Adipocyte (in vitro differentiated cells): Measurements from ENCODE around the gene DGKG.

Experiments used
- DNase-seq: peaks from one replicate; pipeline ENCODE4 v3.0.0-alpha.2; 2015; ENCODE audit warnings: low read depth
- H3K27me3 ChIP-seq: replicated peaks from 2 replicates; pipeline ENCODE4 v1.7.0; 2013; ENCODE audit warnings: mild to moderate bottlenecking, low read length, moderate library complexity; ENCODE audit not compliant: control insufficient read depth, insufficient read depth
- H3K36me3 ChIP-seq: 2 replicates; pipeline ENCODE4 v1.7.0; 2013; ENCODE audit warnings: low read length, mild to moderate bottlenecking, moderate library complexity; ENCODE audit not compliant: control insufficient read depth, insufficient read depth, severe bottlenecking
- H3K4me1 ChIP-seq: 2 replicates; pipeline ENCODE4 v1.7.0; 2013; ENCODE audit warnings: mild to moderate bottlenecking, low read length, moderate library complexity; ENCODE audit not compliant: control insufficient read depth, insufficient read depth
- H3K4me3 ChIP-seq: 2 replicates; pipeline ENCODE4 v1.7.0; 2013; ENCODE audit warnings: mild to moderate bottlenecking, low read length, moderate library complexity
- H3K9ac ChIP-seq: 2 replicates; pipeline ENCODE4 v1.7.0; 2013; ENCODE audit warnings: mild to moderate bottlenecking, low read length, moderate library complexity
- H3K9me3 ChIP-seq: 2 replicates; pipeline ENCODE4 v1.7.0; 2013; ENCODE audit warnings: mild to moderate bottlenecking, low read length, moderate library complexity; ENCODE audit not compliant: control insufficient read depth

Gene DGKG

DNA sequence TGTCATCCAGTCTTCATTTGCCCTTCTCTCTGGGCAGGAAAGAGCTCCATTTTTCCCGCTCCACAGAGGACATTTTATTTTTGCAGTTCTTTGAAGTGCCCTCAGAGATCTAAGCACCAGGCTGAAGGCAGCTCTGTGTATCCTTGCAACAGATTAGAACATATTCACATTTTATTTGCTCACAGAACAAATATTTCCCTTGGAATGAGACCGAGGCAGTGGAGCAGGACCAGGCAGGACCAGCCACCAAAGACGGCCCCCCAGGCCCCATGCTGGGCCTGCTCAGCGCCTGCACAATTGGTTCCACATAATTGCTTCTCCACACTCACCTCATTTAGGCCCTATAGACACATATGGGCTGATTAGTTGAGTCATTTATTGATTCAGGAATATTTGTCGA is 237.4 kb downstream of the DGKG start:
- peaks cover 3% of the 10 kb centered on the region for H3K27me3 ChIP-seq
- H3K4me1 ChIP-seq: no peaks in the 10 kb centered on the region
- no peaks in the 10 kb centered on the region for H3K36me3 ChIP-seq
- no peak for DNase-seq
- no peaks in the 10 kb centered on the region for H3K9me3 ChIP-seq
- H3K4me3 ChIP-seq: no peak overlapping the region
- H3K9ac ChIP-seq: no peak overlapping the region

DNA sequence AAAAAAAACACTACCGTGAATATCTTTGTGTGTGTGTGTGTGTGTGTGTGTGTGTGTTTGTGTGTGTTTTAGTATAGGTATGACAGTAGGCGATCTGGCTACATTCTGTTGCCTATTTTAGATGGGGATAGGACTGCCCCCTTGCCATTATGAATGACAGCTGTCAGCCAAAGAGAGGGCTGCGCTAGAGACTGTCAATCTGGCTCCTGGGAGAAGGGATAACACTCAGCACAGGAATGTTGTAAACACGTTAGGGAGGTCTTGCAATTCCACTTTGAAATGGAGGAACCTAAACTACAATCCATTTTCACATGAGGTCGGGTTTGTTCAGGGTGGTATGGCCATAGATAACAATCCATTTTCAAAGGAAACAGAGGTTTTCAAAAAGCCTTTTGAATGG is 239.0 kb downstream of the DGKG start:
- no peak for DNase-seq
- H3K9me3 ChIP-seq: no peaks in the 10 kb centered on the region
- H3K27me3 ChIP-seq: peaks cover 16% of the 10 kb centered on the region
- no peak overlapping the region for H3K4me3 ChIP-seq
- H3K36me3 ChIP-seq: no peaks in the 10 kb centered on the region
- H3K4me1 ChIP-seq: no peaks in the 10 kb centered on the region
- no peak overlapping the region for H3K9ac ChIP-seq

DNA sequence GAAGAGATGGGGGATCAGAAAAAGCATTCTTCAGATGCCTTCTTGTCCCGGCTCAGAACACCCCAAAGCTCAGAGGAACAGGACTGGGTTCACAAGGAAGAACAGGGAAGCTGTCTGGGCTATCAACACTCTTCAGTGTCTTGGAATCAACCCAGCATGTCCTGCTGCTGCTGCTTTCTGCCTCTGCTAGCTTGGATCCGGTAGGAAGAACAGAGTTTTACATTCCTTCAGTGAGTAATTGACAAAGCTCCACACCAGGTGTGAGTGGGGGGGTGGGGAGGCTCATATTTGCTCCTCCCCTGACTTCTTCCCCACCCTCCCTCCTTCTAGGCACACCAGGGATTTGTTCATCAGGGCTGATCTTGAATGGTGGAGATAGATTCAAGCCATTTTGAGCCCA is 240.1 kb downstream of the DGKG start:
- Histone ChIP-seq H3K9me3 (no peaks in the 10 kb centered on the region), H3K9ac (no peak overlapping the region)
- no peak for DNase-seq

DNA sequence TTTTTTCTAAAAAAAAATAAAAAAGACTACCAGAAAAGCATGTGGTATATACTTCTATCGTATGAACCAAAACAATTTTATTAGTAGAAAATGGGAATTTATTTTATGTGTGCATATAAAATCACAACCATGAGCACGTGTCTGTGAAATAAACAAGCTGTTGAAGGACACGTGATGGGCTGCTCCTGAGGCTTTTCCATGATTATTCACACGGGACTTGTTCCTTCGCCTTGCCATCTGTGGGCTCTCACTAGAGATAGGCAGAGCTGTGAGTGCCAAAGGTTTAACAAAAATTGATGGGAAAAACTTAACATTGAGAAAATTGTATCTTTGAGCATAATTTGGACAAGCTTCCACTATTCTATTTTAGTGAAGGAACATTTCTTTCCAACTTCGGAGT is 240.8 kb downstream of the DGKG start:
- no peak overlapping the region for H3K9ac ChIP-seq
- H3K9me3 ChIP-seq: no peaks in the 10 kb centered on the region
- no peaks in the 10 kb centered on the region for H3K4me1 ChIP-seq
- peaks cover 21% of the 10 kb centered on the region for H3K27me3 ChIP-seq
- no peak for DNase-seq
- no peaks in the 10 kb centered on the region for H3K36me3 ChIP-seq
- no peak overlapping the region for H3K4me3 ChIP-seq

More for the DNA sequence above, 240.1 kb downstream of the DGKG start:
- Histone ChIP-seq H3K4me1 (no peaks in the 10 kb centered on the region), H3K36me3 (no peaks in the 10 kb centered on the region), H3K4me3 (no peak overlapping the region), H3K27me3 (peaks cover 21% of the 10 kb centered on the region)

DNA sequence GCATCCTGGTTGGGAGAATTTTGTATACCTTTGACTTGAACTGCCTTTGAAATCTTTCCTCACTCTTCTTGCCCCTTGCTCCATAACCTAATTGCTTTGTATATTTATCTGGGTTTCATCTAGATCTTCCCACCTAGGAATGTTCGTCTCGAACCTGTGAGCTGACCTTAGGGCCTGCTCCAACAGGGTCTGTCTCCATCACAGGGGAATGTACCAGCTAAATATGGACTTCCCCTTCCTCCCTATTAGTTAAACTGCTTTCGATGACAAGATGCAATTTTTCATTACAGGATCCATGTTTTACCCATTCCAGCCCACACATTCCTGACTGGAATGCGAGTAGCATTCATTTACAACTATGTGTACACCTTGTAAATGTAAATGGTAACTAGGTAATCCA is 242.5 kb downstream of the DGKG start:
- Histone ChIP-seq H3K36me3 (no peaks in the 10 kb centered on the region), H3K4me3 (no peak overlapping the region), H3K4me1 (no peaks in the 10 kb centered on the region), H3K27me3 (peaks cover 25% of the 10 kb centered on the region), H3K9me3 (no peaks in the 10 kb centered on the region), H3K9ac (no peak overlapping the region)
- no peak for DNase-seq

DNA sequence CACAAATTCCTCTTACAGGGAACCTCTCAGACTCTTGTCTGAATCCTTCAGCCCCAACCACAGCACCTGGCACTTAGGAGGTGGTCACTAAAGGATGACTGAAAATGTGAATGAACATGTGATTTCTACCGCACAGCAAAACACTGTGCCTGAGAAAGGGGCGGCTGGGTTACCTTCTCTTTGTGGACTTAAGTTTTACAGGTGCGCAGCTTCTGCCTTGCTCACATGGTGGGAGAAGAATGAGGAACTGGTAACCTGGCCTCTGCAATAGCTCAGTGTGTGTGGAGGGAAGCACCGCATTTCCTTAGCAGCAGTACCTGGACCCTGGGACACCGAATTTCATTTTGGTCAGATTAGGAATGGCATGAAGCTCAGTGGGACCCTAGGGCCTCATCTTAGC is 243.3 kb downstream of the DGKG start:
- Histone ChIP-seq H3K27me3 (peaks cover 25% of the 10 kb centered on the region), H3K9me3 (no peaks in the 10 kb centered on the region), H3K9ac (no peak overlapping the region), H3K4me1 (no peaks in the 10 kb centered on the region), H3K36me3 (no peaks in the 10 kb centered on the region), H3K4me3 (no peak overlapping the region)
- DNase-seq: no peak

DNA sequence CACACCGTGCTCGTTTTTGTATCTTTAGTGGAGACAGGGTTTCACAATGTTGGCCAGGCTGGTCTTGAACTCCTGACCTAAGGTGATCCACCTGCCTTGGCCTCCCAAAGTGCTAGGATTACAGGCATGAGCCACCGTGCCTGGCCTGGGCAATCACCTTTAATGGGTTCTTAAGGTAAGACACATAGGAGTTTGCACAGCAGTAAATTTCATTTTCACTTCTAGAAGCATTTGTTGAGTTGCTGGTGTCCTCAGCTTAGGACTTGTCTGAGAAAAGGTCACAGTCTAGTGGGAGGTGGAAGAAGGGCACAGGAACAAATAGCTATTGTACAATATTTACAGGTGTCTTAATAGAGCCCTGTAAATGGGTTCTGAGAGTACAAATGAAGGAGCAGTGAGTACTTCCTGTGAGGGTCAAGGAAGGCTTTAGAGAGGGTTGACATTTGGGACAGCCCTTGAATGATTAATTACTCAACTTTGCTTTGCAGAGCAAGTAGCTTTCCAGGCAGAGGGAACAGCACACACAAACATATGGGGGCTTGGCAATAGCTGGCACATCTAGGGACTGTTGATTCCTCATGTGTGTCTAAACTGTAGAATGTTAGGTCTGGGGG is 244.4 kb downstream of the DGKG start:
- H3K9me3 ChIP-seq: no peaks in the 10 kb centered on the region
- no peaks in the 10 kb centered on the region for H3K36me3 ChIP-seq
- H3K4me1 ChIP-seq: no peaks in the 10 kb centered on the region
- no peak overlapping the region for H3K9ac ChIP-seq
- no peak for DNase-seq
- H3K27me3 ChIP-seq: peaks cover 25% of the 10 kb centered on the region
- no peak overlapping the region for H3K4me3 ChIP-seq

DNA sequence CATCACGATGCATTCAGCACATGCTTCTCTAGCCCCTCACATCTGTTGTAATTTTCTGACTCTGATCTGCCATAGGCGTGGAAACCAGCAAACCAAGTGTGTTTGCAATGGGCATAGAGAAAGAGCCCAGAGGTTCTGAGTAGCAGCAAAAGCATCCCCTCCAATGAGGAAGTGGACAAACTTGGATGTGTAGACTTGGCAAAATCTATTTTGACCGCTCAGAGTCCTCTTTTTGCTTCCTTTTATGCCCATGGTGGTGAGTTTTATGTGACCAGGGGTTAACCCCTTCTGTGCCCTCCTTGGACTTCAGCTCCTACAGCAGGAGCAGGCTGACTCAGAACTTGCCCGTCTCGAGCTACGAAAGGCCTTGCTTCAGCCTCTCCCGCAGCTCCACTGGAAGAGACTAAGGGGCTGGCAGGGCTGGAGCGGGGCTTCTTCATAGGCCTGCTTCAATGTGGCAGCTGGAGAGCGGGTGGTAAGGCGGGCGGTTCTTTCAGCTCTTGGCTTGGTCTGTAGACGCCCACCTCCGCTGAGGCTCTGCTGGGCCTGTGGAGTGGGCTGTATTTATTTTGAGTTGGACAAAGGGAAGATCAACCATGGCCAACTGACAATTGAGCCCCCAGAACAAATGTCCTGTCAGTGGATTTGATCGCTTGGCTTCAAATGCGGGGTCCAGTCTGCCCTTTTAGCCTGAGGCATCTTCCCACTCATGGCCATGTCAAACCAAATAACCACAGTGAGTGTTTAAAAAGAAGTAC is 246.6 kb downstream of the DGKG start:
- DNase-seq: no peak
- Histone ChIP-seq H3K4me1 (no peaks in the 10 kb centered on the region), H3K9me3 (no peaks in the 10 kb centered on the region), H3K9ac (no peak overlapping the region), H3K4me3 (no peak overlapping the region), H3K27me3 (peaks cover 25% of the 10 kb centered on the region), H3K36me3 (no peaks in the 10 kb centered on the region)

DNA sequence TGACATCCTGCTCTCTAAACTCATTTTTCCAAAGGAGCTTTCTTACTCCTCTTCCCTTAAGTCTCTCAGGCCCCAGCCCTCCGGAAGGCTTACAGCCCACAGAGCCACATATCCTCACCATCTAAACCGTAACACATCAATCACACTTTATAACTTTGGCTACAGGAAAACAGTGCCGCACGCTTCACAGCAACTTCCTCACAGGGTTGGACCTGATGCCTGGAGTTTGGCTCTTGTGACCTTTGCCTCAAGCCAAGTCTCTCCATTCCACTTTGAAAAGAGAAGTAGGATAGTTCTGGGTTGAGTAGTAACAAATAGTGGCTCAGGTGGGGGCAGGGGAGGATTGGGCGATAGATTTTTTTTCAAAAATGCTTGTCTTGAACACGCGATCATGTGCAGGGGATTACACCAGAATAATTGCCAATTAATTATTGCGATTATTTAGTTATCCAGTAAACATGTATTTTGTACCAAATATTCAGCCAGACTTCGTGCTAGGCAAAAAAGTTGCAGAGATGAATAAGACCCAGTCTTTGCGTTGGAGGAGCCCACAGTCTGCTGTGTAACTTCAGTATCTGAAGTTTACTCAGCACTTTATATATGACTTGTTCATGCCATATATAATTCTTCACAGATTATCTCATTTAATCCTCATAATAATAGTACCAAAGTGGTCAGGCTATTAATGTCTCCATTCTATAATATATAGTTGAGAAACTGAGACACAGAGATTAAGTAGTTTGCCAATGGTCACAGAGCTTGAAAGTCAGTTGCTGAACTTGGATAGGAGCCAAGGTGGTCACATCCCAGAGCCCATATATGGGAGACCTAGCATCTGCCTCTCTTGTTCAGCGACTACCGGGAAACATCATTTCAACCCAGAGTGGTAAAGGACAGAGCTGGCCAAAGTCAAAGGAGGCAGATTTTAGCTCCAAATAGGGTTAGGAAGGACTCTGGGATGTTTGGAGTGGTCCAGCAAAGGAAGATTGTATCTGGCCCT is 250.8 kb downstream of the DGKG start:
- H3K27me3 ChIP-seq: peaks cover 4% of the 10 kb centered on the region
- no peak for DNase-seq

DNA sequence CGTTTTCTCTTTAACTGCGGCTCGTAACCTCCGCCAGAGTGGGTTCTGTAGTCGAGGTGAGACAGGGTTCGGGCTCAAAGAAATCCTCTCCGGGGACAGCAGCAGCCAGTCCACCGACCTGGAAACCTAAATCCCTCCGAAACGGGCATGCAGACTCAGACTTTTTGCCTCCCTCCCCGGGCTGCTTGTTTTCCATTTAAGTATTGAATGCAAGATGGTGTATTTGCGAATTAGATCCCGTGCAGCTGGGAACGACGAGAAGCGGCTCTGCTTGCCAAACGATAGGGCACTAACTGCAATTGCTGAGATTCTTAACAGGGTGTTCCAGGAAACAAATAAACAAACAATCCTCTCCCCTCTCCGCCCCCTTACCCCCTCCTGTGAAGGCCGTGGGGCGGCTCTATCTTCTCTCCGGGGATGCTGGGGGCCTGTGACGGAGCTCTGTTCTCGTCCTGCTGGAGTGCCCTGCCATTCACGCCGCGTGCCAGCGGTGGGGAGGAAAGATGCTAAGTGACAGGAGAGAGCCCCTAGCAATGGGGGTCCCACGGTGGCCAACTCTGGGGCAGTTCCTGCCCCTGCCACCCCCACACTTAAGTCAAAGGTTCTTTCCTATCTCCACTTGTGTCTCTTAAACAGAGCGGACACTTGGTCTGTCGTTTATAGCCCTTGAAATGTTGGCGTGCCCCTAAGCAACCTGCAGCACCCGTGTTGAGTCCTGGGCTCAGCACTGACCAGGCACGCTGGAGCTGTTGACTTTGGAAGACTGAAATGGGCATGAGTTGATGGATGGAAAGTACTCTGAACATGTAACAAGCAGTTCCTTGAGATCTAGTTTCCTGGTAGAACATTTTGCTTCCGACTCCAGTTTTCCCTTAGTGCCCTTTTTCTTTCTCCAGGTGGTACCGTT is 251.9 kb downstream of the DGKG start:
- Histone ChIP-seq H3K4me3 (peak overlapping the region; percentile 90), H3K9me3 (no peaks in the 10 kb centered on the region), H3K27me3 (peaks cover 4% of the 10 kb centered on the region), H3K9ac (peak overlapping the region; percentile 83), H3K4me1 (peaks cover 16% of the 10 kb centered on the region), H3K36me3 (no peaks in the 10 kb centered on the region)
- peak; percentile 62 for DNase-seq

More for the DNA sequence above, 250.8 kb downstream of the DGKG start:
- H3K4me1 ChIP-seq: peaks cover 16% of the 10 kb centered on the region
- no peak overlapping the region for H3K9ac ChIP-seq
- no peak overlapping the region for H3K4me3 ChIP-seq
- no peaks in the 10 kb centered on the region for H3K36me3 ChIP-seq
- no peaks in the 10 kb centered on the region for H3K9me3 ChIP-seq
